Panc1 (cell line): ENCODE results near the gene CLMN. TPM values are rescaled to one million over a fixed set of nuclear protein-coding genes. Genes with fewer than 3 reads are reported as not detected.
A peak's percentile ranks its signal among the peaks of the same experiment; 100 is the strongest.

Experiments
- ATAC-seq: fragments of 200-7000 bp; cut with Tn5 transposase; 2 replicates; pipeline ENCODE4 v1.9.1; 2020; ENCODE audit warnings: mild to moderate bottlenecking, moderate library complexity
- BruUV-seq: library from RNA; stranded (reverse); fragments of 400-500 nt; replicated peaks from 2 replicates; lab custom pipeline; 2021; lab: Mats Ljungman, UMichigan
- CTCF ChIA-PET: fragments of 300-600 bp; sonication (Branson Sonifier 250); formaldehyde crosslinking; loops from one replicate; lab custom pipeline; 2022; ENCODE audit warnings: antibody characterized with exemption; lab: Charles Lee
- POLR2A ChIA-PET: fragments of 300-600 bp; sonication (Branson Sonifier 250); formaldehyde crosslinking; loops from one replicate; lab custom pipeline; 2022; ENCODE audit warnings: antibody characterized with exemption; lab: Charles Lee
- DNase-seq: peaks from one replicate; pipeline ENCODE4 v3.0.0-alpha.2; 2010; ENCODE audit warnings: low read depth, low spot score
- H3K27ac ChIP-seq: 2 replicates; pipeline ENCODE4 v1.5.1; 2011; ENCODE audit warnings: mild to moderate bottlenecking, low read length, inconsistent platforms
- H3K27me3 ChIP-seq: fragments of 200-500 bp; sonication (Bioruptor generic); 2 replicates; pipeline ENCODE4 v1.6.0; 2014; ENCODE audit warnings: low read length, inconsistent platforms; ENCODE audit not compliant: control insufficient read depth, insufficient read depth
- H3K36me3 ChIP-seq: fragments of 200-500 bp; sonication (Bioruptor generic); 2 replicates; pipeline ENCODE4 v1.5.1; 2014; ENCODE audit warnings: inconsistent platforms, mild to moderate bottlenecking, low read length, moderate library complexity; ENCODE audit not compliant: control insufficient read depth, insufficient read depth
- H3K4me1 ChIP-seq: 2 replicates; pipeline ENCODE4 v1.5.1; 2011; ENCODE audit warnings: inconsistent platforms, mild to moderate bottlenecking, low read length, moderate library complexity; ENCODE audit not compliant: control insufficient read depth, insufficient read depth
- H3K4me3 ChIP-seq, 2 experiments: 2 replicates each; pipeline ENCODE4 v1.5.1; 2011 to 2012; ENCODE audit warnings: low read depth in 2 of 2, low read length in 2 of 2, mild to moderate bottlenecking in 2 of 2, inconsistent platforms in 1 of 2, moderate library complexity in 1 of 2
- H3K9me3 ChIP-seq: fragments of 200-500 bp; sonication (Bioruptor generic); 2 replicates; pipeline ENCODE4 v1.5.1; 2014; ENCODE audit warnings: low read depth, mild to moderate bottlenecking, inconsistent platforms, low read length, moderate library complexity; ENCODE audit not compliant: control insufficient read depth, insufficient read depth
- POLR2AphosphoS5 ChIP-seq: IDR thresholded peaks from 2 replicates; pipeline ENCODE4 v1.6.1; 2012; ENCODE audit warnings: mild to moderate bottlenecking, low read depth, low read length, moderate library complexity
- SIN3A ChIP-seq: IDR thresholded peaks from 2 replicates; pipeline ENCODE4 v1.6.1; 2012; ENCODE audit warnings: low read depth, mild to moderate bottlenecking, low read length, moderate library complexity, borderline replicate concordance; ENCODE audit not compliant: insufficient read depth
- TCF7L2 ChIP-seq: IDR thresholded peaks from 2 replicates; pipeline ENCODE4 v1.6.1; 2011; ENCODE audit warnings: mild to moderate bottlenecking, low read depth, low read length, inconsistent platforms
- in situ Hi-C: cut with HindIII; loops from 2 replicates; pipeline ENCODE4 v1.10.0; 2016; ENCODE audit warnings: low sequenced_read_pairs, low pct_unique_long_range_greater_than_20kb
- intact Hi-C: fragments of 100-400 bp; cut with micrococcal nuclease; formaldehyde crosslinking; loops from one replicate; pipeline ENCODE4 v1.10.0; 2022; ENCODE audit not compliant: unreplicated experiment
- total RNA-seq: library from RNA; stranded (reverse); gene quantifications from one replicate; pipeline ENCODE4 v1.2.1, GENCODE V29; 2021; ENCODE audit not compliant: unreplicated experiment
- TF ChIP-seq, protein P1 (sequence below): fragments of 450-650 bp; IDR thresholded peaks from 2 replicates; pipeline ENCODE4 v1.5.1; 2017; ENCODE audit warnings: mild to moderate bottlenecking
- TF ChIP-seq, protein P2 (sequence below), 2 experiments: IDR thresholded peaks; 2 replicates each; pipeline ENCODE4 v1.6.1; 2011 to 2012; ENCODE audit warnings: low read depth in 2 of 2, control low read depth in 1 of 2, low read length in 1 of 2, mild to moderate bottlenecking in 1 of 2, moderate library complexity in 1 of 2; ENCODE audit not compliant: insufficient read depth in 1 of 2

Gene CLMN
- total RNA-seq, 1 experiment from 2014 or later: 34.9 TPM

GRCh38 chr14:95294834-95295599, 24.7 kb downstream of the CLMN start:
- peak; percentile 72 for ATAC-seq
- H3K36me3 ChIP-seq: no peaks in the 10 kb centered on the region
- no peak overlapping the region; the same call in 1 of the 2 replicates for H3K27ac ChIP-seq
- CTCF ChIA-PET: no interaction called here
- POLR2A ChIA-PET: no interaction called here
- no peak overlapping the region for H3K4me3 ChIP-seq
- BruUV-seq: no TSS peak
- no peak for TF ChIP-seq TCF7L2
- TF ChIP-seq SIN3A: no peak
- TF ChIP-seq, protein P1, sequence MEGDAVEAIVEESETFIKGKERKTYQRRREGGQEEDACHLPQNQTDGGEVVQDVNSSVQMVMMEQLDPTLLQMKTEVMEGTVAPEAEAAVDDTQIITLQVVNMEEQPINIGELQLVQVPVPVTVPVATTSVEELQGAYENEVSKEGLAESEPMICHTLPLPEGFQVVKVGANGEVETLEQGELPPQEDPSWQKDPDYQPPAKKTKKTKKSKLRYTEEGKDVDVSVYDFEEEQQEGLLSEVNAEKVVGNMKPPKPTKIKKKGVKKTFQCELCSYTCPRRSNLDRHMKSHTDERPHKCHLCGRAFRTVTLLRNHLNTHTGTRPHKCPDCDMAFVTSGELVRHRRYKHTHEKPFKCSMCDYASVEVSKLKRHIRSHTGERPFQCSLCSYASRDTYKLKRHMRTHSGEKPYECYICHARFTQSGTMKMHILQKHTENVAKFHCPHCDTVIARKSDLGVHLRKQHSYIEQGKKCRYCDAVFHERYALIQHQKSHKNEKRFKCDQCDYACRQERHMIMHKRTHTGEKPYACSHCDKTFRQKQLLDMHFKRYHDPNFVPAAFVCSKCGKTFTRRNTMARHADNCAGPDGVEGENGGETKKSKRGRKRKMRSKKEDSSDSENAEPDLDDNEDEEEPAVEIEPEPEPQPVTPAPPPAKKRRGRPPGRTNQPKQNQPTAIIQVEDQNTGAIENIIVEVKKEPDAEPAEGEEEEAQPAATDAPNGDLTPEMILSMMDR: no peak
- no peak for TF ChIP-seq POLR2AphosphoS5
- TF ChIP-seq, protein P2, sequence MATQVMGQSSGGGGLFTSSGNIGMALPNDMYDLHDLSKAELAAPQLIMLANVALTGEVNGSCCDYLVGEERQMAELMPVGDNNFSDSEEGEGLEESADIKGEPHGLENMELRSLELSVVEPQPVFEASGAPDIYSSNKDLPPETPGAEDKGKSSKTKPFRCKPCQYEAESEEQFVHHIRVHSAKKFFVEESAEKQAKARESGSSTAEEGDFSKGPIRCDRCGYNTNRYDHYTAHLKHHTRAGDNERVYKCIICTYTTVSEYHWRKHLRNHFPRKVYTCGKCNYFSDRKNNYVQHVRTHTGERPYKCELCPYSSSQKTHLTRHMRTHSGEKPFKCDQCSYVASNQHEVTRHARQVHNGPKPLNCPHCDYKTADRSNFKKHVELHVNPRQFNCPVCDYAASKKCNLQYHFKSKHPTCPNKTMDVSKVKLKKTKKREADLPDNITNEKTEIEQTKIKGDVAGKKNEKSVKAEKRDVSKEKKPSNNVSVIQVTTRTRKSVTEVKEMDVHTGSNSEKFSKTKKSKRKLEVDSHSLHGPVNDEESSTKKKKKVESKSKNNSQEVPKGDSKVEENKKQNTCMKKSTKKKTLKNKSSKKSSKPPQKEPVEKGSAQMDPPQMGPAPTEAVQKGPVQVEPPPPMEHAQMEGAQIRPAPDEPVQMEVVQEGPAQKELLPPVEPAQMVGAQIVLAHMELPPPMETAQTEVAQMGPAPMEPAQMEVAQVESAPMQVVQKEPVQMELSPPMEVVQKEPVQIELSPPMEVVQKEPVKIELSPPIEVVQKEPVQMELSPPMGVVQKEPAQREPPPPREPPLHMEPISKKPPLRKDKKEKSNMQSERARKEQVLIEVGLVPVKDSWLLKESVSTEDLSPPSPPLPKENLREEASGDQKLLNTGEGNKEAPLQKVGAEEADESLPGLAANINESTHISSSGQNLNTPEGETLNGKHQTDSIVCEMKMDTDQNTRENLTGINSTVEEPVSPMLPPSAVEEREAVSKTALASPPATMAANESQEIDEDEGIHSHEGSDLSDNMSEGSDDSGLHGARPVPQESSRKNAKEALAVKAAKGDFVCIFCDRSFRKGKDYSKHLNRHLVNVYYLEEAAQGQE (IDR thresholded peaks at IDR 0.05; ENCODE audit: insufficient read depth in 1 of 2, low read depth in 2 of 2, low read length in 1 of 2): no peak
- peaks cover 29% of the 10 kb centered on the region for H3K4me1 ChIP-seq
- no peak for DNase-seq
- in situ Hi-C loops: no loop called here
- H3K9me3 ChIP-seq: no peaks in the 10 kb centered on the region
- intact Hi-C loops: no loop called here
- no peaks in the 10 kb centered on the region for H3K27me3 ChIP-seq

DNA sequence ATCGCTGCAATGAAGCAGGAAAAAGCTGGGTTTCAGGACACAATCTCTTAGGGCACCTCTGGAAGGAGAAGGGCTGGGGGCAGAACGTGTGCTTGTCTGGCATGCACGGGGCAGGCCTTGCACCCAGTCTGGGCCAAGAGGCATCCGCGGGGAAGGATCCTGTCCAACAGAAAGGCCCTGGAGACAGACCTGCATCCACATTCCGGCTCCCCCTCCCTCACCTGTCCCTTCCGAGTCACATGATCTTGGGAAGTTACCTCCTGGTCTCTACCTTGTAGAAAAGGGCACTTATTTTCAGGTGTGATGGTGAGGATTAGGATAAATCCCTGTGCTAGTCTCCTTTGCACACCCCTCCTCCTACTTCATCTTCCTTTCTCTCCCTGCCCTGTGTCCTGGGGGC, 25.4 kb downstream of the CLMN start:
- ChIA-PET POLR2A (no interaction called here), CTCF (no interaction called here)
- H3K9me3 ChIP-seq: no peaks in the 10 kb centered on the region
- BruUV-seq: no TSS peak
- in situ Hi-C loops (no loop called here), intact Hi-C loops (no loop called here)
- H3K27ac ChIP-seq: no peak overlapping the region
- no peaks in the 10 kb centered on the region for H3K36me3 ChIP-seq
- no peak overlapping the region for H3K4me3 ChIP-seq
- TF ChIP-seq, protein P1: no peak
- no peak for TF ChIP-seq TCF7L2
- TF ChIP-seq, protein P2 (IDR thresholded peaks at IDR 0.05; ENCODE audit: insufficient read depth in 1 of 2, low read depth in 2 of 2, low read length in 1 of 2): no peak
- TF ChIP-seq POLR2AphosphoS5: no peak
- no peak for TF ChIP-seq SIN3A
- ATAC-seq (no peak), DNase-seq (no peak)
- H3K27me3 ChIP-seq: no peaks in the 10 kb centered on the region
- H3K4me1 ChIP-seq: peaks cover 29% of the 10 kb centered on the region
